ENCODE results near the gene STYXL1. TPM values are rescaled to one million over a fixed set of nuclear protein-coding genes. Genes with fewer than 3 reads are reported as not detected.

The STYXL1 gene
- total and polyA plus RNA-seq, 2 experiments from 2014 or later = 28.0 to 39.2 TPM

DNA sequence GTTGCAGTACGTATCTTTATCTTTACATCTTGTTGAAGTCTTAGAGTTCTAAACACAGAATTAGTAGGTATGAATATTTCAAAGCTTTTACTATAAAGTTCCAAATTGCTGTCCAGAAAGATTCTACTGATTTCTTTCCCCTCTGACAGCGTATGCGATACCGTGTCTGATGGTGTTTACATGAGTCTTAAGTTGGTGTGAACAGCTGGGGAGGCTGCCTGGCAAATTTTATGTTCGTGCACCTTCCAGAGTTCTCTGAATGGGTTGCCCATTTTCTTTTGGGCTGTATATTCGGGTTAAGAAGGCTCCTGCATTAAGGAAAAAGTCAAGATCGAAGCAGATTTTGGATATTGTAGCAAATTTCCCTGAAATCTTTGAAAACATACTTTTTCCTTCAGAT, 8.4 kb upstream of the STYXL1 start (continued):
- TF ChIP-seq ZNF331 (CRISPR knock-in tag; IDR thresholded peaks at IDR 0.05; ENCODE audit: low read depth) (no peak), EZH2phosphoT487 (IDR thresholded peaks at IDR 0.05; ENCODE audit: unreplicated experiment) (no peak), ZNF114 (CRISPR knock-in tag; IDR thresholded peaks at IDR 0.05) (no peak)
- TF ChIP-seq, protein P1, sequence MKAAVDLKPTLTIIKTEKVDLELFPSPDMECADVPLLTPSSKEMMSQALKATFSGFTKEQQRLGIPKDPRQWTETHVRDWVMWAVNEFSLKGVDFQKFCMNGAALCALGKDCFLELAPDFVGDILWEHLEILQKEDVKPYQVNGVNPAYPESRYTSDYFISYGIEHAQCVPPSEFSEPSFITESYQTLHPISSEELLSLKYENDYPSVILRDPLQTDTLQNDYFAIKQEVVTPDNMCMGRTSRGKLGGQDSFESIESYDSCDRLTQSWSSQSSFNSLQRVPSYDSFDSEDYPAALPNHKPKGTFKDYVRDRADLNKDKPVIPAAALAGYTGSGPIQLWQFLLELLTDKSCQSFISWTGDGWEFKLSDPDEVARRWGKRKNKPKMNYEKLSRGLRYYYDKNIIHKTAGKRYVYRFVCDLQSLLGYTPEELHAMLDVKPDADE (IDR thresholded peaks at IDR 0.05) = no peak

DNA sequence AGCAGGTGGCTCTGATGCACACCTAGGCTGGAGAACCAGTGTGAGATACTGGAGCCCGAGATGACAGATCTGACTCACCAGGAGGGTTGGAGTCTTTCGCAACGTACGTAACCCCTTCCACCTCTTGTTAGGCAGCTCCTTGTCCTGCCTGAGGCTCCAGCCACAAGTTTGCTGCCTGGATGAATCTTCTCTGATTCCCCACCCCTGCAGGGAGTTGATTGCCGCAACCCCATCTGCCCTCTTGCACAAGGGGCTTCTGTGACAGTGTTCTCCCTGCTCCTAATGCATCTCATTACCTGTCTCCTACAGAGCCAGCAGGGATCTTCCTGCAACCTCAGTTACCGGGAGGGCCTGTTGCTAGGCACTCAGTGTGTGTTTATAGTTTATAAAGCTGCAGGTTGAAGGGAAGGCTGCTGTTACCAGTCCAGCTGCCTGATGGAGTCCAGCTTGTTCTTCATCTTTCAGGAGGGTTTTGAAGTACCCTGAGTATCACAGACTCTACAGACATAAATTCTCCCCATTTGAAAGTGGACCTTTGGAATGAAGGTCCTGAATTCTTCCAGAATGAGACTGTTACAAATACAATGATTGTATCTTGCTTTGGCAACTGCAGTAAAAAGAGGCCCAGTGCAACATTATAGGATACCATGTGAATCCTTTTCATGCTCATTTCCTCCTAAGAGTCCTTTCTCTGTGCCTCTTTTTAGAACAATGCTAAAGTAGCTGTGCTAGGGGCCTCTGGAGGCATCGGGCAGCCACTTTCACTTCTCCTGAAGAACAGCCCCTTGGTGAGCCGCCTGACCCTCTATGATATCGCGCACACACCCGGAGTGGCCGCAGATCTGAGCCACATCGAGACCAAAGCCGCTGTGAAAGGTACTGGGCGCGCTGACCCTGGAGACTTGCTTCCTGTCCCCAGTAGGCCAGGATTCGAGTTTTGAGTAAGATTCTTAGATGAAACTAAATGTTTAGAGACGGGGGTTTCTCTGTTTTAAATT, 6.6 kb upstream of the STYXL1 start:
- Mint-ChIP-seq H3K4me1 (peaks cover 35% of the 10 kb centered on the region), H3K27me3 (ENCODE audit: insufficient read depth, low read depth, poor library complexity) (peaks cover 7% of the 10 kb centered on the region), H3K36me3 (ENCODE audit: low read depth) (peaks cover 49% of the 10 kb centered on the region), H3K9me3 (no peaks in the 10 kb centered on the region), H3K4me3 (no peak overlapping the region), H3K27ac (peak overlapping the region; percentile 52; the same call in 1 of the 2 replicates)
- peaks cover 58% of the 10 kb centered on the region for H4K20me1 ChIP-seq (replicated peaks; ENCODE audit: insufficient read depth)
- H3K9me2 ChIP-seq (ENCODE audit: insufficient read depth) = no peaks in the 10 kb centered on the region; the same call in 1 of the 2 replicates
- H3K36me3 ChIP-seq (ENCODE audit: insufficient read depth) = peaks cover 34% of the 10 kb centered on the region
- no peaks in the 10 kb centered on the region for H3K27me3 ChIP-seq (ENCODE audit: insufficient read depth)
- no peak overlapping the region for H2AFZ ChIP-seq
- peaks cover 72% of the 10 kb centered on the region for H3K79me2 ChIP-seq (replicated peaks; ENCODE audit: insufficient read depth)
- H3K4me1 ChIP-seq (ENCODE audit: insufficient read depth) = peaks cover under 1% of the 10 kb centered on the region; the same call in 1 of the 2 replicates
- no peak overlapping the region for H3K4me3 ChIP-seq
- ATAC-seq (peak; percentile 36; the same call in 1 of the 3 replicates), DNase-seq (ENCODE audit: low spot score) (no peak)
- H3F3A ChIP-seq (replicated peaks; ENCODE audit: low read depth) = no peaks in the 10 kb centered on the region; the same call in 1 of the 2 replicates
- H3K27ac ChIP-seq (ENCODE audit: low read depth) = no peak overlapping the region; the same call in 1 of the 2 replicates
- H3K4me2 ChIP-seq = no peak overlapping the region
- TF ChIP-seq, protein P1 (IDR thresholded peaks at IDR 0.05) = no peak
- TF ChIP-seq EZH2 (IDR thresholded peaks at IDR 0.05; ENCODE audit: low read depth, unreplicated experiment) (no peak), EZH2phosphoT487 (IDR thresholded peaks at IDR 0.05; ENCODE audit: unreplicated experiment) (no peak), JUNB (IDR thresholded peaks at IDR 0.05; ENCODE audit: unreplicated experiment) (no peak), ZNF114 (CRISPR knock-in tag; IDR thresholded peaks at IDR 0.05) (no peak), POLR2AphosphoS5 (IDR thresholded peaks at IDR 0.05; ENCODE audit: low read depth) (no peak), CREB1 (CRISPR knock-in tag; IDR thresholded peaks at IDR 0.05; ENCODE audit: low read depth) (no peak), NANOG (IDR thresholded peaks at IDR 0.05; ENCODE audit: borderline replicate concordance) (no peak), STAT1 (IDR thresholded peaks at IDR 0.05; ENCODE audit: unreplicated experiment) (no peak), ZNF331 (CRISPR knock-in tag; IDR thresholded peaks at IDR 0.05; ENCODE audit: low read depth) (no peak)
- TF ChIP-seq, protein P2, sequence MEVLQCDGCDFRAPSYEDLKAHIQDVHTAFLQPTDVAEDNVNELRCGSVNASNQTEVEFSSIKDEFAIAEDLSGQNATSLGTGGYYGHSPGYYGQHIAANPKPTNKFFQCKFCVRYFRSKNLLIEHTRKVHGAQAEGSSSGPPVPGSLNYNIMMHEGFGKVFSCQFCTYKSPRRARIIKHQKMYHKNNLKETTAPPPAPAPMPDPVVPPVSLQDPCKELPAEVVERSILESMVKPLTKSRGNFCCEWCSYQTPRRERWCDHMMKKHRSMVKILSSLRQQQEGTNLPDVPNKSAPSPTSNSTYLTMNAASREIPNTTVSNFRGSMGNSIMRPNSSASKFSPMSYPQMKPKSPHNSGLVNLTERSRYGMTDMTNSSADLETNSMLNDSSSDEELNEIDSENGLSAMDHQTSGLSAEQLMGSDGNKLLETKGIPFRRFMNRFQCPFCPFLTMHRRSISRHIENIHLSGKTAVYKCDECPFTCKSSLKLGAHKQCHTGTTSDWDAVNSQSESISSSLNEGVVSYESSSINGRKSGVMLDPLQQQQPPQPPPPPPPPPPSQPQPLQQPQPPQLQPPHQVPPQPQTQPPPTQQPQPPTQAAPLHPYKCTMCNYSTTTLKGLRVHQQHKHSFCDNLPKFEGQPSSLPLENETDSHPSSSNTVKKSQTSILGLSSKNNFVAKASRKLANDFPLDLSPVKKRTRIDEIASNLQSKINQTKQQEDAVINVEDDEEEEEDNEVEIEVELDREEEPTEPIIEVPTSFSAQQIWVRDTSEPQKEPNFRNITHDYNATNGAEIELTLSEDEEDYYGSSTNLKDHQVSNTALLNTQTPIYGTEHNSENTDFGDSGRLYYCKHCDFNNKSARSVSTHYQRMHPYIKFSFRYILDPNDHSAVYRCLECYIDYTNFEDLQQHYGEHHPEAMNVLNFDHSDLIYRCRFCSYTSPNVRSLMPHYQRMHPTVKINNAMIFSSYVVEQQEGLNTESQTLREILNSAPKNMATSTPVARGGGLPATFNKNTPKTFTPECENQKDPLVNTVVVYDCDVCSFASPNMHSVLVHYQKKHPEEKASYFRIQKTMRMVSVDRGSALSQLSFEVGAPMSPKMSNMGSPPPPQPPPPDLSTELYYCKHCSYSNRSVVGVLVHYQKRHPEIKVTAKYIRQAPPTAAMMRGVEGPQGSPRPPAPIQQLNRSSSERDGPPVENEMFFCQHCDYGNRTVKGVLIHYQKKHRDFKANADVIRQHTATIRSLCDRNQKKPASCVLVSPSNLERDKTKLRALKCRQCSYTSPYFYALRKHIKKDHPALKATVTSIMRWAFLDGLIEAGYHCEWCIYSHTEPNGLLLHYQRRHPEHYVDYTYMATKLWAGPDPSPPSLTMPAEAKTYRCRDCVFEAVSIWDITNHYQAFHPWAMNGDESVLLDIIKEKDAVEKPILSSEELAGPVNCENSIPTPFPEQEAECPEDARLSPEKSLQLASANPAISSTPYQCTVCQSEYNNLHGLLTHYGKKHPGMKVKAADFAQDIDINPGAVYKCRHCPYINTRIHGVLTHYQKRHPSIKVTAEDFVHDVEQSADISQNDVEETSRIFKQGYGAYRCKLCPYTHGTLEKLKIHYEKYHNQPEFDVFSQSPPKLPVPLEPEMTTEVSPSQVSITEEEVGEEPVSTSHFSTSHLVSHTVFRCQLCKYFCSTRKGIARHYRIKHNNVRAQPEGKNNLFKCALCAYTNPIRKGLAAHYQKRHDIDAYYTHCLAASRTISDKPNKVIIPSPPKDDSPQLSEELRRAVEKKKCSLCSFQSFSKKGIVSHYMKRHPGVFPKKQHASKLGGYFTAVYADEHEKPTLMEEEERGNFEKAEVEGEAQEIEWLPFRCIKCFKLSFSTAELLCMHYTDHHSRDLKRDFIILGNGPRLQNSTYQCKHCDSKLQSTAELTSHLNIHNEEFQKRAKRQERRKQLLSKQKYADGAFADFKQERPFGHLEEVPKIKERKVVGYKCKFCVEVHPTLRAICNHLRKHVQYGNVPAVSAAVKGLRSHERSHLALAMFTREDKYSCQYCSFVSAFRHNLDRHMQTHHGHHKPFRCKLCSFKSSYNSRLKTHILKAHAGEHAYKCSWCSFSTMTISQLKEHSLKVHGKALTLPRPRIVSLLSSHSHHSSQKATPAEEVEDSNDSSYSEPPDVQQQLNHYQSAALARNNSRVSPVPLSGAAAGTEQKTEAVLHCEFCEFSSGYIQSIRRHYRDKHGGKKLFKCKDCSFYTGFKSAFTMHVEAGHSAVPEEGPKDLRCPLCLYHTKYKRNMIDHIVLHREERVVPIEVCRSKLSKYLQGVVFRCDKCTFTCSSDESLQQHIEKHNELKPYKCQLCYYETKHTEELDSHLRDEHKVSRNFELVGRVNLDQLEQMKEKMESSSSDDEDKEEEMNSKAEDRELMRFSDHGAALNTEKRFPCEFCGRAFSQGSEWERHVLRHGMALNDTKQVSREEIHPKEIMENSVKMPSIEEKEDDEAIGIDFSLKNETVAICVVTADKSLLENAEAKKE (CRISPR knock-in tag; IDR thresholded peaks at IDR 0.05) = no peak
- TF ChIP-seq, protein P3, sequence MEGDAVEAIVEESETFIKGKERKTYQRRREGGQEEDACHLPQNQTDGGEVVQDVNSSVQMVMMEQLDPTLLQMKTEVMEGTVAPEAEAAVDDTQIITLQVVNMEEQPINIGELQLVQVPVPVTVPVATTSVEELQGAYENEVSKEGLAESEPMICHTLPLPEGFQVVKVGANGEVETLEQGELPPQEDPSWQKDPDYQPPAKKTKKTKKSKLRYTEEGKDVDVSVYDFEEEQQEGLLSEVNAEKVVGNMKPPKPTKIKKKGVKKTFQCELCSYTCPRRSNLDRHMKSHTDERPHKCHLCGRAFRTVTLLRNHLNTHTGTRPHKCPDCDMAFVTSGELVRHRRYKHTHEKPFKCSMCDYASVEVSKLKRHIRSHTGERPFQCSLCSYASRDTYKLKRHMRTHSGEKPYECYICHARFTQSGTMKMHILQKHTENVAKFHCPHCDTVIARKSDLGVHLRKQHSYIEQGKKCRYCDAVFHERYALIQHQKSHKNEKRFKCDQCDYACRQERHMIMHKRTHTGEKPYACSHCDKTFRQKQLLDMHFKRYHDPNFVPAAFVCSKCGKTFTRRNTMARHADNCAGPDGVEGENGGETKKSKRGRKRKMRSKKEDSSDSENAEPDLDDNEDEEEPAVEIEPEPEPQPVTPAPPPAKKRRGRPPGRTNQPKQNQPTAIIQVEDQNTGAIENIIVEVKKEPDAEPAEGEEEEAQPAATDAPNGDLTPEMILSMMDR (conservative IDR thresholded peaks at IDR 0.05; ENCODE audit: low read depth in 2 of 2) = no peak

All from GM23338 (cell line).